NCI-H1092 treated with DMSO at 0.1 percent for 48 hours (cell line): ENCODE results near the gene EPB41L4A.
A peak's percentile ranks its signal among the peaks of the same experiment; 100 is the strongest.
"Not testable (repeated sequence)": the region's sequence is repeated elsewhere in the genome, so short reads cannot be mapped to it uniquely, and the experiment has no call there.

Experiments used
- DNase-seq: peaks from one replicate; lab custom pipeline; 2025; lab: John Stamatoyannopoulos, UW

Gene EPB41L4A

GRCh38 chr5:112419164-112419985 is at the start of gene EPB41L4A:
EPB41L4A (minus strand) TSS chr5:112419277; CDS start chr5:112419039, 238 bp downstream.
- DNase-seq, result peak; percentile 41

GRCh38 chr5:112467485-112467884 is 48.4 kb upstream of the EPB41L4A start:
- DNase-seq, result peak; percentile 84

GRCh38 chr5:112466261-112466660 is 47.2 kb upstream of the EPB41L4A start:
- not testable (repeated sequence) for DNase-seq

- not testable (repeated sequence) for DNase-seq
These were observed 28.2 kb upstream of the EPB41L4A start for GRCh38 chr5:112447187-112447760.

GRCh38 chr5:112445626-112446350 is 26.7 kb upstream of the EPB41L4A start:
- no peak for DNase-seq

- DNase-seq, result not testable (repeated sequence)
These were observed 24.9 kb upstream of the EPB41L4A start for GRCh38 chr5:112443932-112444331.

- DNase-seq, result no peak
These were observed 21.0 kb upstream of the EPB41L4A start for GRCh38 chr5:112440031-112440430.

GRCh38 chr5:112436144-112436543 is 17.1 kb upstream of the EPB41L4A start:
- DNase-seq, result peak; percentile 10

- DNase-seq, result no peak
These were observed 15.6 kb upstream of the EPB41L4A start for GRCh38 chr5:112434641-112435040.

- DNase-seq, result not testable (repeated sequence)
These were observed 7.1 kb upstream of the EPB41L4A start for GRCh38 chr5:112426202-112426601.

- peak; percentile 81 for DNase-seq
These were observed 1.1 kb upstream of the EPB41L4A start for GRCh38 chr5:112419986-112420864.

- DNase-seq, result peak; percentile 27
These were observed 366 bp downstream of the EPB41L4A start for GRCh38 chr5:112418659-112419163.

- DNase-seq, result peak; percentile 4
These were observed 982 bp downstream of the EPB41L4A start for GRCh38 chr5:112417931-112418658.

GRCh38 chr5:112415552-112415951 is 3.5 kb downstream of the EPB41L4A start:
- DNase-seq, result no peak

GRCh38 chr5:112413611-112414010 is 5.5 kb downstream of the EPB41L4A start:
- no peak for DNase-seq

GRCh38 chr5:112412346-112412745 is 6.7 kb downstream of the EPB41L4A start:
- no peak for DNase-seq

- no peak for DNase-seq
These were observed 7.2 kb downstream of the EPB41L4A start for GRCh38 chr5:112411903-112412302.

- no peak for DNase-seq
These were observed 11.4 kb downstream of the EPB41L4A start for GRCh38 chr5:112407666-112408065.

GRCh38 chr5:112407240-112407639 is 11.8 kb downstream of the EPB41L4A start:
- no peak for DNase-seq

- DNase-seq, result no peak
These were observed 16.0 kb downstream of the EPB41L4A start for GRCh38 chr5:112403069-112403468.

GRCh38 chr5:112401924-112402323 is 17.2 kb downstream of the EPB41L4A start:
- DNase-seq, result no peak
